ENCODE results near the gene B4GALT5. TPM values are rescaled to one million over a fixed set of nuclear protein-coding genes. Genes with fewer than 3 reads are reported as not detected.

B4GALT5 gene
- total RNA-seq, 1 donor from 2014 or later: 47.9 TPM

DNA sequence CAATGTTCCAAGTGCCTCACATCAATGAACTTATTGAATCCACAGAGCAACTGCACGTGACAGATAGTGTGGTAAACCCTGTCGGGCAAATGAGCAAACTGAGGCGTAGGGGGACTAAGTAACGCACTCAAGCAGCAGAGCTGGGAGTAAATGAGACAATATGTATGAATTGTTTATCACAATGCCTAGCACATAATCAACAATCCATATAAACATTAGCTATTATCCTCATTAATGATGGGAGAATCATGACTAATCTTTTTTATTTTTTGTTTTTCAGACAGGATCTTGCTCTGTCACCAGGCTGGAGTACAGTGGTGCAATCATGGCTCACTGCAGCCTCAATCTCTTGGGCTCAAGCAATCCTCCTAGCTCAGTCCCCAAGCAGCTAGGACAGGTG, 43.9 kb upstream of the B4GALT5 start:
- Mint-ChIP-seq H3K27me3 (no peaks in the 10 kb centered on the region), H3K4me3 (no peak overlapping the region), H3K4me1 (ENCODE audit: unreplicated experiment) (peaks cover 8% of the 10 kb centered on the region), H3K36me3 (no peaks in the 10 kb centered on the region), H3K9me3 (no peaks in the 10 kb centered on the region), H3K27ac (no peak overlapping the region)
- DNase-seq (ENCODE audit: extremely low spot score, unreplicated experiment): no peak
- TF ChIP-seq CTCF (conservative IDR thresholded peaks at IDR 0.05): no peak

DNA sequence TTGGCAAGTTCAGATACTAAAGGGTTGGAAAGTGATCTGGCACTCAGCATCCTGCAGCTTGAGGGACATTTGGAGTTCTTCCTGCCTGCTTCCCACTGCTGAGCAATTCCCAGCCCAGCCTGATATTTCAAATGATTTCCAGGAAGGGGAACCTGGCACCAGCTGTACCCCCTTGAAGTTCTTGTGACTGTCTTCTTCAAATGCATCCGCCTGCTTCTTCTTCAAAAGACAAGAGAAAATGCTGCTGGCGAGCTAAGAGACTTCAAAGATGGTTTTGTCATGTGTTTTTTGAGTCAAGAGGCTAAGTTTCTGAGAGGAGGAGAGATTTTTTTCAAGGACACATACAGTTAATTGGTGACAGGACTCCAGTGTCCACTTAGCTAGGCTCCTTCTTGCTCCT, 42.6 kb upstream of the B4GALT5 start:
- no peak for TF ChIP-seq CTCF (conservative IDR thresholded peaks at IDR 0.05)
- Mint-ChIP-seq H3K27ac (no peak overlapping the region), H3K36me3 (no peaks in the 10 kb centered on the region), H3K9me3 (no peaks in the 10 kb centered on the region), H3K4me1 (ENCODE audit: unreplicated experiment) (peaks cover 8% of the 10 kb centered on the region), H3K4me3 (no peak overlapping the region), H3K27me3 (no peaks in the 10 kb centered on the region)
- DNase-seq (ENCODE audit: extremely low spot score, unreplicated experiment): no peak

- Mint-ChIP-seq H3K4me3 (no peak overlapping the region), H3K4me1 (ENCODE audit: unreplicated experiment) (peaks cover 8% of the 10 kb centered on the region), H3K9me3 (no peaks in the 10 kb centered on the region), H3K27ac (no peak overlapping the region), H3K27me3 (no peaks in the 10 kb centered on the region), H3K36me3 (no peaks in the 10 kb centered on the region)
- TF ChIP-seq CTCF (conservative IDR thresholded peaks at IDR 0.05): no peak
- DNase-seq (ENCODE audit: extremely low spot score, unreplicated experiment): no peak
Measured at GRCh38 chr20:49754596-49754995, 40.9 kb upstream of the B4GALT5 start.

DNA sequence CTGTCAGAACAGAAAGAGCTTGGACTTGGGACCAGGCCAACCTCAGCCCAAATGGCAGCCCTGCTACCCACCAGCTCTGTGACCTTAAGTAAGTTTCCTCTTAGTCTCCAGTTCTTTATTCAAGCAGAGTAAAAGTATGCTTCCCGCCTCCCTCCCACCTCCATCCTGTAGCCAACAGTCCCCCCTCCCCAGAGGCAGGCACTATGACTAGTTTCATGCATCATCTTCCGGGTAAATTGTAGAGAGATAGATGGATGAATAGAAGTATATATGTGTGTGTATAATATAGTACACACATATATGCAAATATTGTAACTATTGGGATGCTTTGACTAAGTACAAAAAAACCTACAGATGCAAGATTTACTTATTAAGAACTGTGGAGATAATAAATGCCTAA, 39.5 kb upstream of the B4GALT5 start:
- H3K27ac Mint-ChIP-seq: no peak overlapping the region
- no peaks in the 10 kb centered on the region for H3K36me3 Mint-ChIP-seq
- no peaks in the 10 kb centered on the region for H3K27me3 Mint-ChIP-seq
- TF ChIP-seq CTCF (conservative IDR thresholded peaks at IDR 0.05): no peak
- no peaks in the 10 kb centered on the region for H3K9me3 Mint-ChIP-seq
- DNase-seq (ENCODE audit: extremely low spot score, unreplicated experiment): no peak
- H3K4me1 Mint-ChIP-seq (ENCODE audit: unreplicated experiment): peaks cover 3% of the 10 kb centered on the region
- no peak overlapping the region for H3K4me3 Mint-ChIP-seq

GRCh38 chr20:49752201-49752903, 38.7 kb upstream of the B4GALT5 start:
- no peak for DNase-seq (ENCODE audit: extremely low spot score, unreplicated experiment)
- Mint-ChIP-seq H3K4me3 (no peak overlapping the region), H3K36me3 (no peaks in the 10 kb centered on the region), H3K4me1 (ENCODE audit: unreplicated experiment) (peaks cover 3% of the 10 kb centered on the region), H3K27me3 (no peaks in the 10 kb centered on the region), H3K27ac (no peak overlapping the region), H3K9me3 (no peaks in the 10 kb centered on the region)
- no peak for TF ChIP-seq CTCF (conservative IDR thresholded peaks at IDR 0.05)

GRCh38 chr20:49751397-49751736, 37.7 kb upstream of the B4GALT5 start:
- DNase-seq (ENCODE audit: extremely low spot score, unreplicated experiment): no peak
- Mint-ChIP-seq H3K27ac (no peak overlapping the region), H3K4me1 (ENCODE audit: unreplicated experiment) (peaks cover 3% of the 10 kb centered on the region), H3K9me3 (no peaks in the 10 kb centered on the region), H3K27me3 (no peaks in the 10 kb centered on the region), H3K4me3 (no peak overlapping the region), H3K36me3 (no peaks in the 10 kb centered on the region)
- no peak for TF ChIP-seq CTCF (conservative IDR thresholded peaks at IDR 0.05)

All from type B pancreatic cell (in vitro differentiated cells).